ENCODE results near the gene RABIF.
"Not testable (repeated sequence)": the region's sequence is repeated elsewhere in the genome, so short reads cannot be mapped to it uniquely, and the experiment has no call there.

The RABIF gene

DNA sequence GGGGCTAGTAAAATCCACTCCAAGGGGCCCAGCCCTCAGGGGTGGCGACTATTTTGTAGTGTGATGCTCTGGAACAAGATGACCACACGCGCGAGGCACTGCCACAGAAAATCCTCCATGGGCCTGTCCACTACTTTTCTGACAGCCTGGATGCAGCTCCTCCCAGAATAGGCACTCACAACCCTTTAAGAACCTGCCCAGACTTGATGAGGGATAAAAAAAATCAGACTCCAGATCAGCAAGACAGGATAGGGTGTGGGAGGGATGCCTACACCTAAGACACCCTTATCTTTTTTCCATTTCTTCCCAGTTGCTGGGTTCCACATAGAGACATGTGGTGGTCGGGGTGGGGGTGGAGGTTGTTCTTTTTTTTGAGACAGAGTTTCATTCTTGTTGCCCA, 44.7 kb downstream of the RABIF start:
- H3K9ac ChIP-seq (ENCODE audit: low read length): no peak overlapping the region
- H3K4me3 ChIP-seq (ENCODE audit: low read length): no peak overlapping the region
- H3K36me3 ChIP-seq (ENCODE audit: control insufficient read depth, insufficient read depth, low read length): no peaks in the 10 kb centered on the region
- no peak overlapping the region for H3K27ac ChIP-seq (ENCODE audit: low read depth, low read length)
- H3K4me1 ChIP-seq (ENCODE audit: control insufficient read depth, insufficient read depth, low read length): no peaks in the 10 kb centered on the region
- H3K27me3 ChIP-seq (ENCODE audit: control insufficient read depth, insufficient read depth, low read length): no peaks in the 10 kb centered on the region

- no peak overlapping the region for H3K27ac ChIP-seq (ENCODE audit: low read depth, low read length)
- no peaks in the 10 kb centered on the region for H3K27me3 ChIP-seq (ENCODE audit: control insufficient read depth, insufficient read depth, low read length)
- H3K4me1 ChIP-seq (ENCODE audit: control insufficient read depth, insufficient read depth, low read length): no peaks in the 10 kb centered on the region
- no peak overlapping the region for H3K9ac ChIP-seq (ENCODE audit: low read length)
- no peak overlapping the region for H3K4me3 ChIP-seq (ENCODE audit: low read length)
- H3K36me3 ChIP-seq (ENCODE audit: control insufficient read depth, insufficient read depth, low read length): no peaks in the 10 kb centered on the region
These were observed 45.9 kb downstream of the RABIF start for GRCh38 chr1:202843081-202843480.

GRCh38 chr1:202837746-202838262, 51.1 kb downstream of the RABIF start:
- H3K36me3 ChIP-seq (ENCODE audit: control insufficient read depth, insufficient read depth, low read length): no peaks in the 10 kb centered on the region
- H3K27ac ChIP-seq (ENCODE audit: low read depth, low read length): no peak overlapping the region
- H3K27me3 ChIP-seq (ENCODE audit: control insufficient read depth, insufficient read depth, low read length): no peaks in the 10 kb centered on the region
- H3K9ac ChIP-seq (ENCODE audit: low read length): no peak overlapping the region
- no peak overlapping the region for H3K4me3 ChIP-seq (ENCODE audit: low read length)
- no peaks in the 10 kb centered on the region for H3K4me1 ChIP-seq (ENCODE audit: control insufficient read depth, insufficient read depth, low read length)

- Histone ChIP-seq H3K27ac (ENCODE audit: low read depth, low read length) (no peak overlapping the region), H3K4me3 (ENCODE audit: low read length) (no peak overlapping the region), H3K27me3 (ENCODE audit: control insufficient read depth, insufficient read depth, low read length) (no peaks in the 10 kb centered on the region), H3K4me1 (ENCODE audit: control insufficient read depth, insufficient read depth, low read length) (no peaks in the 10 kb centered on the region), H3K36me3 (ENCODE audit: control insufficient read depth, insufficient read depth, low read length) (no peaks in the 10 kb centered on the region), H3K9ac (ENCODE audit: low read length) (no peak overlapping the region)
These were observed 52.1 kb downstream of the RABIF start for GRCh38 chr1:202836623-202837403.

- Histone ChIP-seq H3K36me3 (ENCODE audit: control insufficient read depth, insufficient read depth, low read length) (no peaks in the 10 kb centered on the region), H3K4me1 (ENCODE audit: control insufficient read depth, insufficient read depth, low read length) (no peaks in the 10 kb centered on the region), H3K4me3 (ENCODE audit: low read length) (no peak overlapping the region), H3K27ac (ENCODE audit: low read depth, low read length) (no peak overlapping the region), H3K27me3 (ENCODE audit: control insufficient read depth, insufficient read depth, low read length) (no peaks in the 10 kb centered on the region), H3K9ac (ENCODE audit: low read length) (no peak overlapping the region)
These were observed 53.3 kb downstream of the RABIF start for GRCh38 chr1:202835548-202836072.

- Histone ChIP-seq H3K4me3 (ENCODE audit: low read length) (no peak overlapping the region), H3K36me3 (ENCODE audit: control insufficient read depth, insufficient read depth, low read length) (no peaks in the 10 kb centered on the region), H3K9ac (ENCODE audit: low read length) (no peak overlapping the region), H3K27ac (ENCODE audit: low read depth, low read length) (no peak overlapping the region), H3K4me1 (ENCODE audit: control insufficient read depth, insufficient read depth, low read length) (no peaks in the 10 kb centered on the region), H3K27me3 (ENCODE audit: control insufficient read depth, insufficient read depth, low read length) (no peaks in the 10 kb centered on the region)
These were observed 54.0 kb downstream of the RABIF start for GRCh38 chr1:202834771-202835547.

DNA sequence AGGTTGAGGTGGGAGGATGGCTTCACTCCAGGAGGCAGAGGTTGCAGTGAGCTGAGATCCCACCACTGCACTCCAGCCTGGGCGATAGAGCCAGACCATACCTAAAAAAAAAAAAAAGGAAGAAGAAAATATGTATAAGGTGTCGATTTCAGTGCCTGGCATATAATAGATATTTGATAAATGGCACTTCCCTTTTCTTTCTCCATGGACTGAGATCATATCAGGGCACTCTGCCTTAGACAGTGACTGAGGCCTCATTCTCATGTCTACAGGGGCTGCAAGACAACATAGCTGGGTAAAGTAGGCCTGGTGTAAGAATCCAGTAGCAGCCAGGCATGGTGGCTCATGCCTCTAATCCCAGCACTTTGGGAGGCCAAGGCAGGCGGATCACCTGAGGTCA, 57.0 kb downstream of the RABIF start:
- H3K27ac ChIP-seq (ENCODE audit: low read depth, low read length): no peak overlapping the region
- H3K36me3 ChIP-seq (ENCODE audit: control insufficient read depth, insufficient read depth, low read length): no peaks in the 10 kb centered on the region
- no peaks in the 10 kb centered on the region for H3K27me3 ChIP-seq (ENCODE audit: control insufficient read depth, insufficient read depth, low read length)
- no peak overlapping the region for H3K4me3 ChIP-seq (ENCODE audit: low read length)
- H3K4me1 ChIP-seq (ENCODE audit: control insufficient read depth, insufficient read depth, low read length): no peaks in the 10 kb centered on the region
- H3K9ac ChIP-seq (ENCODE audit: low read length): no peak overlapping the region

- H3K4me1 ChIP-seq (ENCODE audit: control insufficient read depth, insufficient read depth, low read length); H3K27ac ChIP-seq (ENCODE audit: low read depth, low read length); H3K27me3 ChIP-seq (ENCODE audit: control insufficient read depth, insufficient read depth, low read length); H3K4me3 ChIP-seq (ENCODE audit: low read length); H3K9ac ChIP-seq (ENCODE audit: low read length); H3K36me3 ChIP-seq (ENCODE audit: control insufficient read depth, insufficient read depth, low read length): not testable (repeated sequence)
These were observed 59.7 kb downstream of the RABIF start for GRCh38 chr1:202829223-202829622.

All from rectal smooth muscle tissue (tissue), 1 donor.